Measurements from ENCODE around the gene ARHGEF12. TPM values are rescaled to one million over a fixed set of nuclear protein-coding genes. Genes with fewer than 3 reads are reported as not detected.

ARHGEF12 gene
- total and polyA plus RNA-seq, 10 of the 15 experiments (the other 5 are each of a cell fraction or from before 2014, with no cell fraction given): 2.7 to 40.8 (median 20.9) TPM

- no peak for TF ChIP-seq BCLAF1 (IDR thresholded peaks at IDR 0.05)
- TF ChIP-seq KDM1A (IDR thresholded peaks at IDR 0.05; ENCODE audit: borderline replicate concordance): no peak
- TF ChIP-seq YBX1 (IDR thresholded peaks at IDR 0.05): no peak
- TF ChIP-seq JUNB (IDR thresholded peaks at IDR 0.05): peak; percentile 82
- TF ChIP-seq, protein P1, sequence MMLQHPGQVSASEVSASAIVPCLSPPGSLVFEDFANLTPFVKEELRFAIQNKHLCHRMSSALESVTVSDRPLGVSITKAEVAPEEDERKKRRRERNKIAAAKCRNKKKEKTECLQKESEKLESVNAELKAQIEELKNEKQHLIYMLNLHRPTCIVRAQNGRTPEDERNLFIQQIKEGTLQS (IDR thresholded peaks at IDR 0.05; ENCODE audit: borderline replicate concordance, extremely low read depth, low read depth, low read length): peak; percentile 38; the same call in 1 of the 2 replicates
- no peak for TF ChIP-seq CBX3 (IDR thresholded peaks at IDR 0.05; ENCODE audit: borderline replicate concordance, low read depth)
- peak; percentile 32 for TF ChIP-seq RELB (IDR thresholded peaks at IDR 0.05; ENCODE audit: low read depth)
- peak; percentile 25; the same call in 1 of the 2 replicates for TF ChIP-seq PKNOX1 (IDR thresholded peaks at IDR 0.05)
- peak in 1 of 2 experiments; percentile 25; a peak in 1 of 4 replicates for TF ChIP-seq IKZF2 (IDR thresholded peaks at IDR 0.05)
- 0 out of 2 replicates have a peak, but pooled peaks have one; percentile 54 for TF ChIP-seq CREM (IDR thresholded peaks at IDR 0.05; ENCODE audit: low read depth)
- TF ChIP-seq, protein P2, sequence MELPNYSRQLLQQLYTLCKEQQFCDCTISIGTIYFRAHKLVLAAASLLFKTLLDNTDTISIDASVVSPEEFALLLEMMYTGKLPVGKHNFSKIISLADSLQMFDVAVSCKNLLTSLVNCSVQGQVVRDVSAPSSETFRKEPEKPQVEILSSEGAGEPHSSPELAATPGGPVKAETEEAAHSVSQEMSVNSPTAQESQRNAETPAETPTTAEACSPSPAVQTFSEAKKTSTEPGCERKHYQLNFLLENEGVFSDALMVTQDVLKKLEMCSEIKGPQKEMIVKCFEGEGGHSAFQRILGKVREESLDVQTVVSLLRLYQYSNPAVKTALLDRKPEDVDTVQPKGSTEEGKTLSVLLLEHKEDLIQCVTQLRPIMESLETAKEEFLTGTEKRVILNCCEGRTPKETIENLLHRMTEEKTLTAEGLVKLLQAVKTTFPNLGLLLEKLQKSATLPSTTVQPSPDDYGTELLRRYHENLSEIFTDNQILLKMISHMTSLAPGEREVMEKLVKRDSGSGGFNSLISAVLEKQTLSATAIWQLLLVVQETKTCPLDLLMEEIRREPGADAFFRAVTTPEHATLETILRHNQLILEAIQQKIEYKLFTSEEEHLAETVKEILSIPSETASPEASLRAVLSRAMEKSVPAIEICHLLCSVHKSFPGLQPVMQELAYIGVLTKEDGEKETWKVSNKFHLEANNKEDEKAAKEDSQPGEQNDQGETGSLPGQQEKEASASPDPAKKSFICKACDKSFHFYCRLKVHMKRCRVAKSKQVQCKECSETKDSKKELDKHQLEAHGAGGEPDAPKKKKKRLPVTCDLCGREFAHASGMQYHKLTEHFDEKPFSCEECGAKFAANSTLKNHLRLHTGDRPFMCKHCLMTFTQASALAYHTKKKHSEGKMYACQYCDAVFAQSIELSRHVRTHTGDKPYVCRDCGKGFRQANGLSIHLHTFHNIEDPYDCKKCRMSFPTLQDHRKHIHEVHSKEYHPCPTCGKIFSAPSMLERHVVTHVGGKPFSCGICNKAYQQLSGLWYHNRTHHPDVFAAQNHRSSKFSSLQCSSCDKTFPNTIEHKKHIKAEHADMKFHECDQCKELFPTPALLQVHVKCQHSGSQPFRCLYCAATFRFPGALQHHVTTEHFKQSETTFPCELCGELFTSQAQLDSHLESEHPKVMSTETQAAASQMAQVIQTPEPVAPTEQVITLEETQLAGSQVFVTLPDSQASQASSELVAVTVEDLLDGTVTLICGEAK (IDR thresholded peaks at IDR 0.05; ENCODE audit: borderline replicate concordance): no peak; the same call in 1 of the 2 replicates
- TF ChIP-seq BHLHE40 (IDR thresholded peaks at IDR 0.05; ENCODE audit: borderline replicate concordance in 1 of 2, low read depth in 2 of 2, low read length in 1 of 2): peak; percentile 64 to 71; a peak in 3 of 4 replicates
- peak; percentile 13; the same call in 1 of the 2 replicates for TF ChIP-seq MTA2 (IDR thresholded peaks at IDR 0.05; ENCODE audit: low read depth)
- no peak for TF ChIP-seq SIN3A (IDR thresholded peaks at IDR 0.05; ENCODE audit: low read depth, low read length)
- TF ChIP-seq, protein P3, sequence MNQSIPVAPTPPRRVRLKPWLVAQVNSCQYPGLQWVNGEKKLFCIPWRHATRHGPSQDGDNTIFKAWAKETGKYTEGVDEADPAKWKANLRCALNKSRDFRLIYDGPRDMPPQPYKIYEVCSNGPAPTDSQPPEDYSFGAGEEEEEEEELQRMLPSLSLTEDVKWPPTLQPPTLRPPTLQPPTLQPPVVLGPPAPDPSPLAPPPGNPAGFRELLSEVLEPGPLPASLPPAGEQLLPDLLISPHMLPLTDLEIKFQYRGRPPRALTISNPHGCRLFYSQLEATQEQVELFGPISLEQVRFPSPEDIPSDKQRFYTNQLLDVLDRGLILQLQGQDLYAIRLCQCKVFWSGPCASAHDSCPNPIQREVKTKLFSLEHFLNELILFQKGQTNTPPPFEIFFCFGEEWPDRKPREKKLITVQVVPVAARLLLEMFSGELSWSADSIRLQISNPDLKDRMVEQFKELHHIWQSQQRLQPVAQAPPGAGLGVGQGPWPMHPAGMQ (IDR thresholded peaks at IDR 0.05; ENCODE audit: borderline replicate concordance): no peak
- TF ChIP-seq NRF1 (conservative IDR thresholded peaks at IDR 0.05; ENCODE audit: low read depth, low read length): no peak
- TF ChIP-seq IRF4 (IDR thresholded peaks at IDR 0.05; ENCODE audit: low read depth, low read length): peak; percentile 73; the same call in 1 of the 2 replicates
- peak; percentile 63 for TF ChIP-seq RUNX3 (IDR thresholded peaks at IDR 0.05; ENCODE audit: low read length)
Observed at GRCh38 chr11:120343429-120343828, 7.2 kb downstream of the ARHGEF12 start (continued).
